Measurements from ENCODE around the gene CIPC.
A peak's percentile ranks its signal among the peaks of the same experiment; 100 is the strongest.

Gene CIPC

DNA sequence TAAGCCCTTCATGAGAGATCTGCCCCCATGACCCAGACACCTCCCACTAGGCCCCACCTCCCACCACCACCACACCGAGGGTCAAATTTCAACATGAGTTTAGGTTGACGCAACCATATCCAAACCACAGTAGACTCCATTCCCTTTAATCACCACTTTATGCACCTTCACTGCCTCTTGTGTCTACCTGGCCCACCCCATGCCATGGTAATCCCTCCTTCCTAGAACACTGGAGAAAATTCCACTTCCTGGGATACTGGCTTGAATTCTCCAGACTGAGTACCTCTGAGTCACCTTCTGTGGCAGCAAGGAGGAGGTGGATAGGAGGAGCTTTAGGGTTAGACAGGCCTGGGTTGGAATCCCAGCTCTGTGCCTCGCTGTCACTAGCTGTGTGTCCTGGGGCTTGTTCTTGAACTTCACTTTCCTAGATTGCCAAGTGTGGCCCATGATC lies 26.1 kb upstream of the CIPC start:
- no peak for FAIRE-seq

DNA sequence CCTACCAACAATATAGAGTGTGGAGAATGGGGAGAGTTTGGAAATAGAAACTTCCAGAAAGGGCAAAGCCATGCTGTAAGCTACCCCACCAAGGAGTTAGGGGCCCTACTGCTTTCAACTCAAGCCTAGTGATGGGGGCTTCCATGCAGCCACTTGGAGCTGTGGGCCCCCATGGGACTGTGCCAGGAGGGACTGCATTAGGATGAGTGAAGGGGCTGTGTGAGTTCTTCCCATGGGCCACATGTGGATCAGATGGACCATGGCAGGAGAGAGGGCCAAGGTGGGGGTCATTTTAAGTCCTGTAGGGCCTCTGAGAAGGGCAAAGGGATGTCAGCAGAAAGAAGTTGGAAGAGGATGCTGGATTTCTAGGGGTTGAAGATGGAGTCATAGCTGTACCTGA lies 23.1 kb upstream of the CIPC start:
- FAIRE-seq = no peak

DNA sequence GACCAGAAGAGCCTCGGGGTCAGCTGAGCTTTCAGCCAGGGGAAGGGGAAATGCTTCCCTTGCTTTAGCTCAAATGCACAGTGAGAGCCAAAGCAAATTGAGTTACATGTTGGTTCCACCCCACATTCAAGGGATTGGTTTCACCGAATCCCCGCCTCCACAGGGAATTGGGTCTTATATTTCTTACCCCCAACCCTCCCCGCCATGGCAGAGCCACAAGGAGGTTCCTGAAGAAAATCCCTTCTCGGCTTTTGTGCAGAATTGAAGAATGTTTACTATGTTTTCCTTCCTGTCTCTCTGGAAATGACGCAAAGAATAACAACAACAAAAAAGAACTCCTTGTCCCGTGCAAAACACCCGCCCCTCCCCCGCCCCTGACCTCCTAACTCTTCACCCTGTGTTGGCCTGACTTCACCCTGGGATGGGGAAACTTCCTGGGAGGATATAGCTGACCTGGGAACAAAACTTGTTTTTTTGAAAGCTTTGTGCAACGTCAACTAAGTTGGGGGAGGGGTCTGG lies 21.9 kb upstream of the CIPC start:
- FAIRE-seq = no peak

DNA sequence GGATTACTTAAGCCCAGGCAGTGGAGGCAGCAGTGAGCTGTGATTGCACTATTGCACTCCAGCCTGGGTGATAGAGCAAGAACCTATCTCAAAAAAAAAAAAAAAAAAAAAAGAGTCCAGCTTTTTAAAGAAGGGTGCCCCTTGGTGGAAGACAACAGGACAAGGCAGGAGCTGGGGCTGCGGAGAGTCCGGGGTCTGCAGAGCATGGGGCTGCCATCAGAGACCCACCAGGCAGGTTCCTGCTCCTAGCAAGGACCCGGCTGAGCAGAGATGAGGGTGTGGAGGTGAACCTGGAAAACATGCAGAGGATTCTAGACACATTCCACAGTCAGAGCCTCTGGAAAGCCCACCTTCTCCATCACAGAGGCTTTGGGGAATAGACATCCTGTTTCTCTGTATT lies 21.0 kb upstream of the CIPC start:
- no peak for FAIRE-seq

DNA sequence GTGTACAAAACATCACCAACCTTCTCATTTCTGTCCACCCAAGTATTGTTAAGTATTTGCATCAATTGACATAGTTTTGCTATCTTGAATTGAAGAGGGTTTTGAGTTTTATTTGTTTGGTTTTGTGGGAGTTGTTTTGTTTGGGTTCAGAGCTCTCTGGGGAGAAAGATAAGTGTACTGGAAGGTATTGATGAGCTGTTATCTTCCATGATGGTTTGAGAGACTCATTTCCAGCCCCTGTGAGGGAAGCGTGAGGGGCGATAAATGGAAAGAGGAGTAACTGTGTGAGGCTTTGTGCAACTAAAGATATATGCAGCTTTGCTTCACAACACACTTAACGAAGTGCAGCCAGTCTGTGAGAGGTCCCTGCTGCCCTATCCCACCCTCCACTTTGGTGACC lies 15.7 kb upstream of the CIPC start:
- FAIRE-seq = no peak

DNA sequence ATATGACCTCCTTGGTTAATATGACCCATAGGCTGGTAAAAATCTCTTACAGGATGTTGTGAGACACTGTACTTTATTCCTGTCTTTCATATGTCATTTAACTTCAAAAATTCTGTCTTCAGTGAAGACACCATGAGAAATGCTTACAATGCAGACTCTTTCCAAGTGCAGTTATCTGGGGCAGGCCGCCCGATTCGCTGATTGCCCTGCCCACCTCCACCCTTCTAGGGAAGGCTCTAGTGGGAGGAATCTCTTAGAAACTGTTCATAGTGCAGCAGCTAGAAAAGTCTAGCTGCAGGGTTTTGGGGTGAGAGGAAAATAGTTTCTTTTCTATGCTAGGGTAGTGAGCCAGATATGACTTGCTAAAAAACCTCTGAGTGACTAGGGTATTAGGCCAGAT lies 15.0 kb upstream of the CIPC start:
- FAIRE-seq = no peak

DNA sequence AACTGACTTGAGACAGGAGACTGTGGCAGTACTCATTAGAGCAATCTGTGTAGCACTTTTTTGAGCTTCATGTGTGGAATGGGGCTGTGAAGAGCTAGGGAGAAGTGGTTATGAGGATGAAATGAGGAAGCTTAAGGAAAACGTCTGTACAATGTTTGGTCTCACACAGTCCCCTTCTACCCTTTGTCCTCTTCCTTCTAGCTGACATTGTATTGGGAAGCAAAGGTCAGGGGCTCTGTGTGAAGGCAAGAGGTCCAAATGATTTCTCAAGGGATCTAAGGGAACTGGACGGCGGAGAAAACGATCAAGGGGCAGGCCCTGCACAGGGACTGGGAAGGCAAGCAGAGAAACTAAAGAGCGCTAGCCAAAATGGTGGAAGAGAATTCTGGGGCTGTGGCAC lies 13.1 kb upstream of the CIPC start:
- no peak for FAIRE-seq

DNA sequence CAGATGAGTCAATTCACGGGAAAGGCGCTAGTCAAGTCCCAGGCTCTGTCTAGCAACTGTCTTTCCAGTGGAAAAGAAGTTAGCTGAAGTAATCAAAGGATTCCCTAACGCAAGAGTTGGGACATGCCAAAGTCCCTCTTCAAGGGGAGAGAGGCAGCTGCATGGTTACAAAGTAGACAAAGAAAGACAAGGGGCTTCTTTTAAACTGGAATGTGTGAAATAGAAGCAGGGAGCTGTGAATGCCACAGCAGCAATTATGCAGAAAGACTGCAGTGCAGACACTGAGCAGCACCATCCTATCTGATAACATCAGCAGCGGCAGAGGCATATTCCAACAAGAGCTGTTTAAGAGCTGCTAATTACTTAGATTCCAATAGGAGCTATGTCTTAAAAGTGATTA lies 12.5 kb upstream of the CIPC start:
- FAIRE-seq = no peak

DNA sequence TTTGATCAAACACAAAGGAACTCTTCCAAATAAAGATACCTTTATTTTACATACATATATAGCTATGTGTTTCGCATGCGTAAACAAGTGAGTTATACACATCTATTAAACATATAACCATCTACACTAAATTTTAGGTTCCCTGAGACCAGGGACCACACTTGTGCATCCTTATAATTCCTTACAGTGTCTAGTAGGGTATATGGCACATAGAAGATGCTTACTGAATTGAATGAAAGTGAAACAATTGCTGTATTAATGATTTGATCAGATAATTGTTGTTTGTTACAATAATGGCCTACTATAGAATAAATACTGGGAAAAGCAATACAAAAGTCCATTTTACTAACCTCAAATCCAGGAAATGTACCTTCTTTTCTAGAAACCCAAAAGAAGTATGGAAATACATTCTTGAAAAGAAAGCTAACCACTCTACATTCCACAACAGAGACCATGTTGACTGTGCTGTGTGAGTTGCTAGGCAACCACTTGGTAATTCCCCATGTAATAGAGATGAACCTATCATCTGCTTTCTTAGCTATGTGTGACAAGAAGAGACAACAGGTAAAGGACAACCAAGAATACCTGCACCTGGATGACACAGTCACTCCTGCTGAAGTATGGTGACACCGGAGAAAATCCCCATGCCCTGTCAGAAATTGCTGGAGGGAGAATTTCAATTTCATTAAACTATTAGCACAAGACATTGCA lies 11.9 kb upstream of the CIPC start:
- no peak for FAIRE-seq

DNA sequence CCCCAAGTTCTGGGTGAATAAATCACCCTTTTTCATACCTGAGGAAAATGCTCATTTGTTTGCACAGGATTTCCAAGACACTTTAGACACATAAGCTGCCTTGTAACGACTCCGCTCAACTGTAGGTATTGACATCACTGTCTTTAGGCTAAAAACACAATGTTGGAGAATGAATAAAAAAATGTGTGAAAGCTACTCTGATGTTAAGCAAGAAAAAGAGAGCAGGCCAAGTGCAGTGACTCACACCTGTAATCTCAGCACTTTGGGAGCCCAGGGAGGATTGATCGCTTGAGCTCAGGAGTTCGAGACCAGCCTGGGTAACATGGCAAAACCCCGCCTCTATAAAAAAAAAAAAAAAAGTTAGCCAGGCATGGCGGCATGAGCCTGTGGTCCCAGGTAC lies 11.1 kb upstream of the CIPC start:
- FAIRE-seq = no peak

DNA sequence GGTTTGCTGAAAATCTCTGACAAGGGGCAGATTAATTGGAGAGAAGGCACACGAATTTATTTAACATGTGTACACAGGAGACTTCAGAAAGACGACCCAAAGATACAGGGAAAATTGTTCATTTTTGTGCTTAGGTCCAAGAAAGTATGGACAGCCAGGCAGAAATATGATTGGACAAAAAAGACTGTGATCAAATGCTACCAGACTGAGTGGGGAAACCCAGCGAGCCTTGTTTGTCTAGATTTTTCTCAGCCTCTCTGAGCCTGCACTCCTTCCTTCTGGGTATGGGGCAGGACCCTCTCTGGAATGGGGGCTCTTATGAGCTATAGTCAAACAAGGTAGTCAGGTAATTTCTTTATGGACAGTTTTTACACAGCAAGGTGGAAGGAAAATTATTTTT lies 10.4 kb upstream of the CIPC start:
- FAIRE-seq = no peak

DNA sequence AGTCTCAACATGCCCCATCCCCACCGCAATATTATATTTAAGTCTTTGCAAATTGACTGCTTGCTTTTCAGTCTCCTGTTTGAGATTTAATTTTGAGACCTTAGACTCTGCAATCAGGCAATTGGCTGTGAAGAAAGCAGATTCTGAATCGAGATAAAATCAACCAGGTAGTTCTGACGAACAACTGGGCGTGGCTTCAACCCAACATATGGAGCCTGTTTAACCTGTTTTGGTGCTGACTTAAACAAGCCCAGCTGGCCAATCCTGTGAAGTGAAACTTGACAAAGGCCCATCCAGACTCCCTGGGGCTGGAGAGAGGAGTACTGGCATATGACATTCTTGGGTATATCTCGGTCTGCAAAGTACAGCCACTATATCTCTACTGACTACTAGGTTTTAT lies 9.8 kb upstream of the CIPC start:
- FAIRE-seq = no peak

DNA sequence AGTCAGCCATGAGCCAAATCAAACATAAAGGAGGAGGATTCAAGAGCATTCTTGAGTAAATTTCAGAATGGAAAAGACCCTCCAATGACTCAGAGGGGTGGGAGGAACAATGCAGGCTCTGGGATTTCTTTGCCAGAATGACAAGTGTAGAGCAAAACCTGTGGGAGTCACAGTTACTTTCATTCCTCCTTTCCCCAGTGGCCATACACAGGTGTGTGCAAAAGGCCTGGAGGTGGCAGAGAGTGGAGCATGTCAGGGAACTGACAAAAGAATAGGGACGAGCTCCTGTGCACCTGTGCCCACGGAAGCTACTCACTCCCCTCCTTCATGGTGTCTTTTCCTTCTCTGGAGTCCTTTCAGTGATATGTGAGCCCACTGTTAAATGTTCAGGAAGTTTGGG lies 9.4 kb upstream of the CIPC start:
- FAIRE-seq = no peak

DNA sequence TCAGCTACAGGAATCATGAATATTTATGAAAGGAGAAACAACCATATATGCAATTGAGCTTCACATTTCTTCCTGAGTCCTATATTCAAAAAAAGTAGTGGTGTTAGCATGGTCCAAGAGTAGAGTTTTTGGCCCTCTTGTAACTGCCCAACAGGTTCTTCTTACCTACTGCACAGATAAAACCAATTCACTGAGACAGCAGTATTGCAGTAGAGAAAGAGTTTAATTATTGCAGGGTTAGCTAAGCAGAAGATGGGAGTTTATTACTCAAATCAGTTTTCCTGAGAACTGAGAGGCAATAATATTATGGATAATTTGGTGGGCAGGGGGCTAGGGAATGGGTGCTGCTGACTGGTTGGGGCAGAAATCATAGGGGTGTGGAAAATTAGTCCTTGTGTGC lies 6.5 kb upstream of the CIPC start:
- FAIRE-seq = no peak

DNA sequence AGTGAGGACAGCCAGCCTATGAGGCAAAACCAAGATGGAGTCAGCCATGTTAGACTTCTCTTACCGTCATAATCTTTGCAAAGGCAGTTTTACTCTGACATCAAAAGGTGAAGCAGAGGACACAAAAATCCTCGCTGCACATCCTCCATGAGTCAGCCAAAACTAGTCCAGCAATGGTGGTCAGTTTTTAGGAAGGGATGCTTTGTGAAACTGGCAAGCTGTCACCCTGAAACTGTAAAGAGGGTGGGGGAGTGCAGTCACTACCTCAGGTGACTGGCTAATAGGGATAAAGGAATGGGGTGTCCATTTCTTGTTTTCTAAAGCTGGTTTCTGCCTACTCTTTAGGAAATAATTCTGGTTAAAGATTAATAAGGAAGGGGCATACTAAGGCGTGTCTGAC lies 5.4 kb upstream of the CIPC start:
- FAIRE-seq = no peak

DNA sequence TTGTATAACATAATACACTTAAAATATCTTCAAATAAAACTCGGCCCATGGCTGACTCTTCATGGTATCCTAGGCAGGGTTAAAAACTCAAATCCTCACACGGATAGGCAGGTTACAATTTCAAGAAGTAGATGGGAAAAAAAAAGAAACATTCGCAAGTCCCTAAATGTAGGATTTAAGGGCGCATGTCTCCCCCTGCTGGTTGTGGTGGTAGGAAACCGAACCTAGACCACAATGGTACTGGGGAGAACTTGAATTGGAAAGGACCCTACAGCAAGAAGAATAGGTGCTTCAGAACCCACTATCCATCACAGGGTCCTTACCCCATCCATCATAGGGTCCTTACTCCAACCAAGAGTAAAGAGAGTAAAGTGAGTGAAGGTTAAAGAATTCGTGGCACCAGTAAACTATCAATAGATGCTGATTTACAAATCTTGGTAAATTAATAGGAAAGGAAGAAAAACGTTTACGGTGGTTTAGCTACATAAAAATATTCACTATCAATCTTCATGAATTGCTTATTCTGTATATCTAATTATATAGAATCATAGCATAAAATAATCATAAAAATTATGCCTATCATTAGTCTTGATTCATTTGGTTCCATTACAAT lies 3.3 kb upstream of the CIPC start:
- FAIRE-seq = peak; percentile 6

DNA sequence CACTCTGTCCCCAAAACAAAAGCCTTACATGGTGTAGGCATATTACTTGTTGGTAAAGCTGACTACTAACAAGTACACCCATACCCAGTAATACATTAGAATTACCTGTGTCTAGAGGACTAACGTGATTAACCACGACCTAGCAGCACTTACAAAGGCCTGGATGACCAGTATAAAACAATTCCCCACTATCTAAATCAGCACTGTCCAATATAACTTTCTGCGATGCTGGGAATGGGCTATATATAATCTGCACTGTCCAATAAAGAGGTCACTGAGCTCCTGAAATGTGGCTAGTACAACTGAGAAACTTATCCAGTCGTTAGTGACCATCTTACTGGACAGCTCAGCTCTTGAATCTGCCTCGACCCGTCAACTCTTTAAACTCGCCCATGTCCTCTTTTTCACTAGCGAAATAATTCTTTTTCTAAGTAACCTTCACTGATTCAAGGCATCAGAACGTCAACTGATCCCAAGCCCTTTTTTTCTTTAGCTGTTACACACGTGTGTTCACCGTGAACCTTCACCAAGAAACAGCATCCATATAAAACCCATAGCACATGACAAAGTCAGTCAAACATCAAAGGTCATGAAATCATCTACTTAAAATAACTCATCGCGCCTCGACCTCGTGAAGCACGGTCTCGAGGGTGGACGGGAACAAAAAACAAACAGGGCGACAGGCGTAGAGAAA lies 905 bp upstream of the CIPC start:
- no peak for FAIRE-seq

DNA sequence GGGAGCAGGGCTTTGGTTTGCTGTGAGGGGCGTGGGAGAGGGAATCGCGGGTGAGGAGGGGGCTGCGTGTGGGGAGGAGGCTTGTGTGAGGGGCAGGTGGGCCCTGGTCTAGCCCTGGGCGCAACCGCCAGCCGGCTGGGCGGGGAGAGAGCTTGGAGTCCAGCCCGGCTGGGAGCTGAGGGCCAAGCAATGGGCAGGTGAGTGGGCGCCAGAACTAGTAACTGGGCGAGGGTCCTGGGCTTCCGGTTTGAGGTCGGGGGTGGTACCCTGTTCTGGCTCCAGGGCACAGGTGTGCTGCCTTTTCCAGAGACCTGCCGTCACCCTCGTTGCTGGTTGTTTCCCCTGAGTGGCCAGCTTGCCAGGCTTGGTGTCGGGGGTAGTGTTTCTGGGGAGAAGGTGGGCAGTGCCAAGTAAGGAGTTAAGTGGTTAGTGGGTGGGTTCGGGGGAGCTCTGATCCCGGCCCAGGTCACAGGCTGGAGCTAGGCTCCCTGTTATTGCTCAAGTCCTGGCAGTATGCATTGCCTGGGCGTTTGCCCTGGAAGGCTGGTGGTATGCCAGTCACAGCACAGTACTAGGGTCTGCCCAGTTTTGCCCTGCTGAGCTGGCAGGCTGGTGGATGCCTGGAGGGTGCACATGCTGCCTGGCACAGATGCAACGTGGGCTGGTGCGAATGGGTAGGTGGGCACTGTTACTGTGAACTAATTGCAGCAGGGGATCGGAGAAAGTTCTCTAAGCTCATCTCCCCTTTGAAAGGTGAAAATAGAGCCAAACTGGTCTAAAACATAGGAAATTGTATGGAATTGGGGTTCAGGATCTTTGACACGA lies 683 bp downstream of the CIPC start:
- no peak for FAIRE-seq

DNA sequence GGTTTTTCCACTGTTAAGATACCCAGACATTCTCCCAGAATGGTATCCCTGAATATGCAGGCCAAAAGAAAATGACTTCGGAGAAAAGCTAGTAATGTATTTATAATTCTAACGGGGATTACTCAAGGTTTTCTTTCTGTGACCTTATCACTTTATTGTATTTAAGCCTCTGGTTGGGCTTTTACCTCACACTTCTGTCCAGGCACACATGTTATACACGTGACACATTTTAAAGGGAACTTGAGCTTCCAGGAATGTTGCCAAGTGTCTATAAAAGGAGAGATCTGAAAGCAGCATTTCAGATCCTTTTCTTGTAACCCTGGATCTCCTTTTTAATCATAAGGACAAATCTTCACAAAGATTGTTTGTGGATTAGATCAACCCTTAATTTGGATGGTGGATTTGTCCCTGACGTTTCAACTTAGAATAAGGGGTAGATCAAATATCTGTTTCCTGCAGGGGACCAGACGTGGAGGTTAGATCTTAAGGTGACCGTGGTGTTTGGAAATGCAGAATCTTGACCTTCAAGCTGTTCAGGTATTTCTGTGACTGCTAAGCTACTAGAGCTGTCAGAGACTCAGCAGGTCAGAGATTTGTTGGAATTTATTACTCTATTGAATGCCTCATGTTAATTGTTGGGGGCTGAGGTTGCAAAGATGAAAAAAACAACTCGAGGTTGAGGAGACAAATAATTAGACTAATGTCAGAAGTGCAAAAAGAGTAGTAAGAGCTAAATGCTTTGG lies 1.5 kb downstream of the CIPC start:
- no peak for FAIRE-seq

DNA sequence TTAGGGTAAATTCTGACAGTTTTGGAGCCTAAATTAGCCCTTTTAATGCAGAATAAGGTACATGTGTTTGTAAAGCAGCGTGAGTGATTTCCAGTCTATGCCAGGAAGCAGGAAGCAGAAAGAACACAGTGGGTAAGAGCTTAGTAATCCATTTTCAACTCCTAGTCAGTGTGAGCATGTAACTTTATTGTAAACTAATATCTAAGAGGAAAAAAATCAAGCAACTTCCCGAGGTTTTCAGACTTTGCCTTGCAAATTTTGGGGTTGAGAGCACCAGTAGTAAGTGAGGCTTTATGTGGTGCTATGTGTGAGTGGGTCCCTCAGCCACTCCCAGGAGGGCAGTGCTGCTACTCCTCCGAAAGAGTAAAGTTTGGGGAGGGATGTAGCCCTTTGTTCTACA lies 2.9 kb downstream of the CIPC start:
- no peak for FAIRE-seq

DNA sequence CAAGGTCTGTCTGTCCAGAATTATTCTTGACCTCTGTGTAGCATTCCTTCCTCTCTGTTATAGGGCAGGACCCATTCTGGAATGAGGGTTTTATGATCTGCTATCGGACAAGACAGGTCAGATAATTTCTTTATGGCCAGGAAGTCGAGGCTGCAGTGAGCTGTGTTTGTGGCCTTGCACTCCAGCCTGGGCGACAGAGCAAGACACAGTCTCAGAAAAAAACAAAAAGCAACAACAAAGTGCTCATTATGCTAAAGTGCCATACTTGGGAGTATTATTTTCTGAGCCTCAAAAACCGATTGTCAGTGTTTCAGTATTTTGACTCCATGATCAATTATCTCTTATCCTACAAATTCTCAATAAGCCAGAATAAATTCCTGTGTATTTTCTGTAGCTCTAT lies 4.1 kb downstream of the CIPC start:
- no peak for FAIRE-seq

DNA sequence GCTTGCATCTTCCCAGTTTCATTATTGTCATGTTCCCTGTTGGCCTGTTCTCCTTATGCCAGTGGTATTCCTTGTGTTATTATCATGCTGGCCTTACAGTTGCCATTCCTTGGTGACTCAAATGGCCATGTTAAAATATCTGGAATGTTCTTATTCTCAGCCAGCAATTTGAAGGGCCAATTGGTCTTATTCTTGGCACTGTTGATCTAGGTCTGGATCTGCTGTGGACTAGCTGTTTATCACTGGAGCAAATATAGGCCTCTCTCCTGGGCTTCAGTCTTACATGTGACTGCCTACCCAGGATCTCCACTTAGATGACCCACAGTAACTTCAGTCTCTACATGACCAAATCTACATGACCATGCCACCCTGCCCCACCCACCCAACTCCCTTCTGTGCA lies 5.4 kb downstream of the CIPC start:
- FAIRE-seq = no peak

DNA sequence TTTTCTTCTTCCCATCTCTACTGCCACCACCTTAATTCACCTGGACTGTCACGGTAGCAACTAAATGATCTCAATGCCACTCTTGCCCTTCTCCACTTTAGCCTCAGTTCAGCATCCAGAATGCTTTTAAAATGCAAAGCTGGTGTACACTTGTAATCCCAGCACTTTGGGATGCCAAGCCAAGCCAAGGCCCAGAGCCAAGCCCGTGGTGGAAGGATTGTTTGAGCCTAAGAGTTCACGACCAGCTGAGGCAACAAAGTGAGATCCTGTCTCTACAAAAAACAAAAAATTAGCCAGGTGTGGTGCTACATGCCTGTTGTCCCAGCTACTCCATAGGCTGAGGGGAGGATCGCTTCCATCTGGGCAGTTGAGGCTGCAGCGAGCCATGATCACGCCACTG lies 5.9 kb downstream of the CIPC start:
- FAIRE-seq = no peak

All from A204.1 (cell line).